GM08714 (cell line): ENCODE measurements around the gene E2F1.

Experiments
- H3K4me3 ChIP-seq: fragments of 200-500 bp; sonication (Bioruptor generic); 2 replicates; pipeline ENCODE4 v1.5.1; 2014; ENCODE audit warnings: mild to moderate bottlenecking, low read length, inconsistent platforms
- ZNF274 ChIP-seq: IDR thresholded peaks from 2 replicates; pipeline ENCODE4 v1.6.1; 2012; ENCODE audit warnings: mild to moderate bottlenecking, low read depth, low read length

The E2F1 gene

DNA sequence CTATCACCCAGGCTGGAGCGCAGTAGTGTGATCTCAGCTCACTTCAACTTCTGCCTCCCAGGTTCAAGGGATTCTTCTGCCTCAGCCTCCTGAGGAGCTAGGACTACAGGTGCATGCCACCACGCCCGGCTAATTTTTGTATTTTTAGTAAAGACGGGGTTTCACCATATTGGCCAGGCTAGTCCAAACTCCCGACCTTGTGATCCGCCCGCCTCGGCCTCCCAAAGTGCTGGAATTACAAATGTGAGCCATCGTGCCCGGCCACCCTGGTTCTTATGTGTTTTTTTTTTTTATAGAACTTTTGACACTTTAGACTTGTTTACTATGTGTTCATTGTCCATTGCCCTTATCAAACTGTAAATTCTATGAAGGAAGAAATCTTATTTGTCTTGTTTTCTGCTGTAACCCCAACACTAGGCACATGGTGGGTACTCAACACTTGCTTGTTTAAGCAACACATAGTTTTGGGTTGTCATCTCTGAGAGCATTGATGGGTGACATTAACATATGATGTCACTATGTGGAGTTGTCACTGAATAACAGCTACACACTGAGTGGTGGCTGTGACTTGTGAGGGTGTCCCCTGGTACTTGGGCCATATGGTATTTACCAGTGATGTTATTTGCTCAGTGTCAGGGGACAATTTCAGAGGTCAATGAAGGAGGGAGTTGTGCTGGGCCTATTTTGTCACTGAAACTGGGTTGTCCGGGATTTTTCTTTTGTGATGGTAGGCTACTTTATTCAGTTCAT is 35.4 kb upstream of the E2F1 start:
- no peak overlapping the region for H3K4me3 ChIP-seq
- TF ChIP-seq ZNF274: no peak

DNA sequence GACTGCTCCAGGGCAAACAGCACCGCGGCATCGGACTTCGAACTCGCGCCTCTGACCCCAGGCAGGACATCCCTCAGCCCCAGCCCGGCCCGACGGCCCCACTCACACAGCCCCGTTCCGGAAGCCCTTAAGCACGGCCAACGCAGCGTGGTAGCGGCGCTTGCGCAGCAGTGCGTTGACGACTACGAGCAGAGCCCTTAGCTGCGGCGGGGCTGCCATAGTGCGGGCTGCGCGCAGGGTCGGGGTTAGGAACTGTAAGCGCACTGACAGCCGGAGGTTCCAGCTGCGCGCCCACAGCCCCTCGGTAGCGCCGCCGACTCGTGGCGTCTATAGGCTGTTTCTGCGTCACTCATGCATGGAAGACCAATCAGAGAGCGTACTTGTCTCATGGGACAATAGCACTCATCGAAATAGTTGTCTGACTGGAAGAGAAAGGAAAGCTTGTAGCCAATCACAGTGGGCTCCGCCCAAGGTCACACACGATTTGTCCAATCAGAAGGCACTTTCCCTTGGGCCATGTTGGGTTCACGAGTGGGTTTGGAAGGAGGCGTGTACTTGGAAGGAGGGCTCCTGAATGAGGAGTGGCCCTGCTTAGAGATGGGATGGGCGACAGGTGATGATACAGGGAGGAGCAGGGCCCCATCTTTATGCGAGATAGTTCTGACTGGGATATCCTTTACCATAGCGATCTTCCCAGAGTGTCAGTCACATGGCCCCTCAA is 34.0 kb upstream of the E2F1 start, which contains the start of gene PXMP4:
Gene PXMP4 (minus strand): TSS at position 322 of the 721 bp plus-strand sequence. CDS start 103 bp downstream, at position 219.
- H3K4me3 ChIP-seq: peak within 1 kb of the TSS; percentile 67; the same call in 1 of the 2 replicates
- TF ChIP-seq ZNF274: no peak

DNA sequence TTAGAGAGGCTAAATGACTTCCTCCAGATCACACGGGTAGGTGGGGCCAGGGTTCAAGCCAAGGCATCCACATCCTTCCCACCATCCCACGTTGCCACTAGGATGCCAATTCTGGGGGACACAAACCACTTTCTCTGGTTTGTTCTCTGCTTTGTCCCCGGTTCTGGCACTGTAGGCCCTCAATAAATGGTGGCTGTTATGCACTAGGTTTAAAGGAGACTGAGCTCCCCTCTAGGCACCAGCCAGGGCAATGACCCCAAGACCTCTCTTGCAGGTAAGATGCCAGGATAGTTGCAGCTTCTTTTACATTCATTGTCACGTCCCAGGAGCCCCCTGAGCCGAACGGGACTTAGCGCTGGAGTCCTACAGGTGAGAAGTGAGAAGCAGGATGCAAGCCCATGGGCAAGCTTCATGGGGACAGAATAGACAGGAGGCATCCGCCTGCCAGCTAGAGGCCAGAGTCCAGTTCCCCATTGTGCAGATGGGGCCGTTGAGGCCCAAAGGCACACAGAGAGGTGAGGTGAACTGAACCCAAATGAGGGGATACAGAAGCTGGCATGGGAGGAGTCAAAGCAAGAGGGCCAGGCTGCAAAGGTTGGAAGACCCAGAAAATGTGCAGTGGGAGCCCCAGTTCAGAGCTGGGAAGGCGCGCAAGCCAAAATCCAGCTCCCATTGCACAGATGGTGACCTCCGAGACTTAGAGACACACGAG is 33.2 kb upstream of the E2F1 start:
- H3K4me3 ChIP-seq: peak overlapping the region; percentile 67; the same call in 1 of the 2 replicates
- no peak for TF ChIP-seq ZNF274

- no peak overlapping the region for H3K4me3 ChIP-seq
- no peak for TF ChIP-seq ZNF274
Measured at GRCh38 chr20:33716498-33716897, 30.3 kb upstream of the E2F1 start.

DNA sequence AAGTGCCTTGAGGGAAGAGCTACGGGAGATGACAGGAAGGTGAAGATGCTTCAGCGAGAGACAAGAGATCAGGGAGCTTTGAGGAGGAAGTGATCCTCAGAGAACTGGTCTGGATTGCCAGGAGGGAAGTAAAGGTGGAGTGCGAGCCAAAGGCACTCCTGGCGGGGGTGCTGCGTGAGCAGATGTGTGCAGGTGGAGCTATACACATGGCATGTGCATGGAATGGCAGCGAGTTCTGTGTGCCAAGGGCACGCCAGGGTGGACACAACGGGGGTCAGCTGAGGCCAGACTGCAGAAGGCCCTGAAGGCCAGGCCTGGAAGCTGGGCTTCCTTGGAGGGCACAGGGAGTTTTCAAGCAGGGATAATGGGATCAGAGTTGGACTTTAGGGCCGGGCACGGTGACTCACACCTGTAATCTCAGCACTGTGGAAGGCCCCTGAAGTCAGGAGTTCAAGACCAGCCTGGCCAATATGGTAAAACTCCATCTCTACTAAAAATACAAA is 27.7 kb upstream of the E2F1 start:
- no peak for TF ChIP-seq ZNF274
- no peak overlapping the region for H3K4me3 ChIP-seq

GRCh38 chr20:33711446-33711738 is 25.2 kb upstream of the E2F1 start:
- H3K4me3 ChIP-seq: no peak overlapping the region
- TF ChIP-seq ZNF274: no peak

DNA sequence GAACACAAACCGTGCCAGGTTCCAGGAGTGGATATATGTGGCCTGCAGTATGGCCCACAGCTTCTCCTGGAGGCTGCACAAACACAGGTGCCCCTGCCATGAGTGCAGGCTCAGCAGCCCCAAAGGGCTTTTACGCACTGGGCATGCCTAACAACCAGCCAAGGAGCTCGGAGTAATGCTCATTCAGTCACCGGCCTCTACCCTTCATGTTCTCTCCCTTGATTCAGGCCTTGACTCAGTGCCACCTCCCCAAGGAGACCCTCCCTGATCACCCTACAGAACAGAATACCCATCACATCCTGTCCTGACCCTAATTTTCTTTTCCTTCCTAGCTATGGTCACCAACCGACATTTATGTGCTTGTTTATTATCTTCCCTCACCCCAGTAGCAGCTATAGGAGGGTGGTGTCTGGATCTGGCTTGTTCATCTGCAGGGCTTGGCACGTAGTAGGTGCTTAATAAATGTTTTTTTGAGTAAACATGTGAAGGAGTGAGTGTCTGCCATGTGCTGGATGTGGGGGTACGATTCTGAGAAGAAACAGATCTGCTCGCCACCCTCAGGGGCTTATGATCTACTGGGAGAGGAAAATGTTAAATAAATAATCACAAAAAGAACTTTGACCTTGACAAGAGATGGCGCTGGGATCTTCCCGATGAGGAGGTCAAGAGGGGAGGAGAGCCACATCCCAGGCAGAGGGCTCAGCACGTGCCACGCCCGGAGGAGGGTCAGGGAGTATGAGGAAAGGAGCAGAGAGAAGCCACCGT is 24.7 kb upstream of the E2F1 start:
- no peak overlapping the region for H3K4me3 ChIP-seq
- TF ChIP-seq ZNF274: no peak

GRCh38 chr20:33709905-33710541 is 23.8 kb upstream of the E2F1 start:
- no peak for TF ChIP-seq ZNF274
- no peak overlapping the region for H3K4me3 ChIP-seq

- no peak for TF ChIP-seq ZNF274
- H3K4me3 ChIP-seq: no peak overlapping the region
Measured at GRCh38 chr20:33709398-33709797, 23.2 kb upstream of the E2F1 start.

- no peak for TF ChIP-seq ZNF274
- no peak overlapping the region for H3K4me3 ChIP-seq
Measured at GRCh38 chr20:33707668-33708067, 21.5 kb upstream of the E2F1 start.

DNA sequence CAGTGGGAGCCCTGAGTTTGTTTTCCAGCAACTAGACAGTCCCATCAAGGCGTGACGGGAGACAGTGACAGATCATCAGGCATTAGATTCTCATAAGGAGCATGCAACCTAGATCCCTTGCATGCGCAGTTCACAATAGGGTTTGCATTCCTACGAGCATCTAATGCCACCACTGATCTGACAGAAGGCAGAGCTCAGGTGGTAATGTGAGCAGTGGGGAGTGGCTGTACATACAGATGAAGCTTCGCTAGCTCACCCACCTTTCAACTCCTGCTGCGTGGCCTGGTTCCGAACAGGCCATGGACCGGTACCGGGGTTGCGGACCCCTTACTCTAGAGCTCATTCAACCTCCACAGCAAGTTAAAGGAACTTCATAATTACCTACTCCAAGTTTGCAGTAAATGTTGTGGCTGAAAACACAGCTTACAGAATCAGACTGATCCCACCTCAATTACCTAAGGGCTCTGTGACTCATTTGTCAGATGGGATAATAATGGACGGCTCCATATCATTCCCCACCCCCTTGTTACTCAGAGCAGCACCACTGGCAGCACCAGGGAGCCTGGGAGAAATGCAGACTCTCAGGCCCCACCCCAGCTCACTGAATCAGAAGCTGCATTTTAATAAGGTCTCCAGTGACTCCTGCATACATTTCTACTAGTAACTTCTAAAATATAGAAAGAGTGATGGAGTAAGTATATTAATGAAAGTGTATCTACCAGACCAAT is 18.2 kb upstream of the E2F1 start:
- H3K4me3 ChIP-seq: no peak overlapping the region
- no peak for TF ChIP-seq ZNF274

DNA sequence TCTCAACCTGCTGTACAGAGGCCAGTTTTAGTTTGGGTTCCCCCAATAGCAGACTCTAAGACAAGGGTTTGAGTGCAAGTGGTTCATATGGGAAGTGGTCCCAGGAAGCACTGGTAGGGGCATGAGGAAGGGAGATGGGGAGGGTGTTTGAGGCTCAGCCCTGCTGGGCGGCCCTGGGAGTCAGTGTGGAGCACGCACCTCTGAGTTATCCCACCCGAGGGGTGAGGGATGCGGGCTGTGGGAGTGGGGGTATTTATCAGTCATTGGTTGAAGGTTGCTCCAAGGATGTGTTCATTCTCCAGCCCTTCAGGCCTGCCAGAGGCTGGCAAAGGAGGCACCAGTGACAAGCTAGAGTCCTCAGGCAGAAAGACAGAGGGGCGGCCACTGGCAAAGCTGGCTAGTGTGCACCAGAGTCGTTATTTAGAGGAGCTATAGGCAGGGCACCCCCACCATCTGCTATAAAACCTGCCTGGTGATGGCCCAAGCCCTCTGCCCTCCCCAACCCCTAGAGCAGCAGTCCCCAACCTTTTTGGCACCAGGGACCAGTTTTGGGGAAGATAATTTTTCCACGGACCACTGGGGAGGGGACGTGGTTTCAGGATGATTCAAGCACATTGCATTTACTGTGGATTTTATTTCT is 17.4 kb upstream of the E2F1 start:
- TF ChIP-seq ZNF274: no peak
- H3K4me3 ChIP-seq: no peak overlapping the region

DNA sequence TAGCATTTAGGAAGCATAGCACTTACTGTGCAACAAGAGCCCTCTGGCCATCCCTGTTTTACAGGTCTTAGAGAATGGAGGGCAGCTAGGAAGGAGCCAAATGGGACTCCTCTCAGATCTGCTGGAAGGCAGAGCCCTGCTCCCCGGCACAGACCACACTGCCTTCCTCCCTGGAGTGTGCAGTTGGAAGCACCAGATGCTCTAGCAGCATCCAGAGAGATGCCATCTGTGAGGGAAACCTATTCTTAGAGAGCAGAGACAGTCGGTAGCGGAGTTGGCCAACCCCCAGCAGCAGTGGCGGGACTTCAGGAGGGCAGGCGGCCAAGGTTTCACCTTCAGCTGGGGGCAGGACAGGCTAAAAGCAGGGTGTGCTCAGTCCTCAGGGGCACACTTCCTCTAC is 16.7 kb upstream of the E2F1 start:
- no peak for TF ChIP-seq ZNF274
- H3K4me3 ChIP-seq: no peak overlapping the region
